Endodermal cell (in vitro differentiated cells): ENCODE measurements around the gene OR51B2. TPM values are rescaled to one million over a fixed set of nuclear protein-coding genes. Genes with fewer than 3 reads are reported as not detected.

Source experiments
- DNase-seq: peaks from one replicate; pipeline ENCODE4 v3.0.0-alpha.2; 2017
- H3K27ac ChIP-seq: 2 replicates; pipeline ENCODE4 v1.5.1; 2013; ENCODE audit warnings: mild to moderate bottlenecking, low read depth, low read length, moderate library complexity
- H3K27me3 ChIP-seq: 2 replicates; pipeline ENCODE4 v1.6.1; 2013; ENCODE audit warnings: mild to moderate bottlenecking, low read length, moderate library complexity; ENCODE audit not compliant: insufficient read depth, control insufficient read depth, poor library complexity, severe bottlenecking
- H3K36me3 ChIP-seq: 2 replicates; pipeline ENCODE4 v1.7.0; 2013; ENCODE audit warnings: mild to moderate bottlenecking, low read length, moderate library complexity; ENCODE audit not compliant: control insufficient read depth, insufficient read depth
- H3K4me1 ChIP-seq: one replicate; pipeline ENCODE4 v1.7.0; 2013; ENCODE audit warnings: low read length; ENCODE audit not compliant: control insufficient read depth, insufficient read depth
- H3K4me3 ChIP-seq: 2 replicates; pipeline ENCODE4 v1.5.1; 2013; ENCODE audit warnings: mild to moderate bottlenecking, low read length, moderate library complexity
- H3K9ac ChIP-seq: 2 replicates; pipeline ENCODE4 v1.6.1; 2013; ENCODE audit warnings: mild to moderate bottlenecking, low read length, moderate library complexity; ENCODE audit not compliant: poor library complexity, severe bottlenecking; ENCODE audit errors: extremely low read depth
- H3K9me3 ChIP-seq: 2 replicates; pipeline ENCODE4 v1.6.1; 2013; ENCODE audit warnings: mild to moderate bottlenecking, low read length, moderate library complexity; ENCODE audit not compliant: control insufficient read depth
- H3K27ac Mint-ChIP-seq: 2 replicates; pipeline ENCODE4 v1.8.0; 2020; ENCODE audit warnings: mixed read lengths
- H3K27me3 Mint-ChIP-seq: 2 replicates; pipeline ENCODE4 v1.8.0; 2021; ENCODE audit warnings: mild to moderate bottlenecking, mixed read lengths; ENCODE audit not compliant: insufficient read depth
- H3K36me3 Mint-ChIP-seq: 2 replicates; pipeline ENCODE4 v1.8.0; 2020; ENCODE audit warnings: low read depth, mixed read lengths
- H3K4me1 Mint-ChIP-seq: 2 replicates; pipeline ENCODE4 v1.8.0; 2020; ENCODE audit warnings: mixed read lengths
- H3K4me3 Mint-ChIP-seq: 2 replicates; pipeline ENCODE4 v1.8.0; 2020; ENCODE audit warnings: mild to moderate bottlenecking, moderate library complexity, mixed read lengths
- H3K9me3 Mint-ChIP-seq: 2 replicates; pipeline ENCODE4 v1.8.0; 2020; ENCODE audit warnings: mild to moderate bottlenecking, mixed read lengths
- whole genome bisulfite sequencing, 2 experiments: methylation state at CpG; one replicate each; pipeline versions ENCODE4 v1.1.5 to v1.1.7; 2013; ENCODE audit warnings: missing lambda C conversion rate in 2 of 2, mixed read lengths in 1 of 2; ENCODE audit not compliant: insufficient coverage in 1 of 2, insufficient read length in 1 of 2; 5-methylcytosine and 5-hydroxymethylcytosine counted together
- total RNA-seq, 2 donors: library from RNA; stranded (reverse); fragmentation: NEBNext Ultra II Directional in 1 of 2; extraction: Animal tissue kit (Norgen Biotek cat#: 25700) in 1 of 2; gene quantifications; 2 replicates in 1 of 2; 3 replicates in 1 of 2; pipeline ENCODE4 v1.2.1, GENCODE V29; 2021
- TF ChIP-seq, protein P1 (sequence below): fragments of 200-600 bp; sonication (generic); conservative IDR thresholded peaks from 2 replicates; pipeline ENCODE4 v1.5.0; 2021; ENCODE audit warnings: antibody characterized with exemption, mild to moderate bottlenecking

Gene OR51B2
- total RNA-seq, 2 donors from 2014 or later, result 0.51 TPM; not detected in 1

- H3K27ac ChIP-seq, result no peak overlapping the region
- no peak overlapping the region for H3K4me3 Mint-ChIP-seq
- H3K36me3 Mint-ChIP-seq, result no peaks in the 10 kb centered on the region
- H3K36me3 ChIP-seq, result no peaks in the 10 kb centered on the region
- no peaks in the 10 kb centered on the region for H3K9me3 Mint-ChIP-seq
- H3K27me3 Mint-ChIP-seq, result no peaks in the 10 kb centered on the region
- no peak overlapping the region for H3K27ac Mint-ChIP-seq
- no peak for DNase-seq
- WGBS, 2 experiments, result 83 to 86% methylated on average over 1 to 4 of the region's 4 CpGs
- no peaks in the 10 kb centered on the region for H3K27me3 ChIP-seq
- no peak overlapping the region for H3K4me3 ChIP-seq
- H3K4me1 ChIP-seq, result peaks cover 2% of the 10 kb centered on the region
- TF ChIP-seq, protein P1, sequence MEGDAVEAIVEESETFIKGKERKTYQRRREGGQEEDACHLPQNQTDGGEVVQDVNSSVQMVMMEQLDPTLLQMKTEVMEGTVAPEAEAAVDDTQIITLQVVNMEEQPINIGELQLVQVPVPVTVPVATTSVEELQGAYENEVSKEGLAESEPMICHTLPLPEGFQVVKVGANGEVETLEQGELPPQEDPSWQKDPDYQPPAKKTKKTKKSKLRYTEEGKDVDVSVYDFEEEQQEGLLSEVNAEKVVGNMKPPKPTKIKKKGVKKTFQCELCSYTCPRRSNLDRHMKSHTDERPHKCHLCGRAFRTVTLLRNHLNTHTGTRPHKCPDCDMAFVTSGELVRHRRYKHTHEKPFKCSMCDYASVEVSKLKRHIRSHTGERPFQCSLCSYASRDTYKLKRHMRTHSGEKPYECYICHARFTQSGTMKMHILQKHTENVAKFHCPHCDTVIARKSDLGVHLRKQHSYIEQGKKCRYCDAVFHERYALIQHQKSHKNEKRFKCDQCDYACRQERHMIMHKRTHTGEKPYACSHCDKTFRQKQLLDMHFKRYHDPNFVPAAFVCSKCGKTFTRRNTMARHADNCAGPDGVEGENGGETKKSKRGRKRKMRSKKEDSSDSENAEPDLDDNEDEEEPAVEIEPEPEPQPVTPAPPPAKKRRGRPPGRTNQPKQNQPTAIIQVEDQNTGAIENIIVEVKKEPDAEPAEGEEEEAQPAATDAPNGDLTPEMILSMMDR, result no peak
- H3K9me3 ChIP-seq, result no peaks in the 10 kb centered on the region
- no peak overlapping the region for H3K9ac ChIP-seq
- peaks cover 17% of the 10 kb centered on the region for H3K4me1 Mint-ChIP-seq
Observed at GRCh38 chr11:5279471-5280090, 44.5 kb downstream of the OR51B2 start.

DNA sequence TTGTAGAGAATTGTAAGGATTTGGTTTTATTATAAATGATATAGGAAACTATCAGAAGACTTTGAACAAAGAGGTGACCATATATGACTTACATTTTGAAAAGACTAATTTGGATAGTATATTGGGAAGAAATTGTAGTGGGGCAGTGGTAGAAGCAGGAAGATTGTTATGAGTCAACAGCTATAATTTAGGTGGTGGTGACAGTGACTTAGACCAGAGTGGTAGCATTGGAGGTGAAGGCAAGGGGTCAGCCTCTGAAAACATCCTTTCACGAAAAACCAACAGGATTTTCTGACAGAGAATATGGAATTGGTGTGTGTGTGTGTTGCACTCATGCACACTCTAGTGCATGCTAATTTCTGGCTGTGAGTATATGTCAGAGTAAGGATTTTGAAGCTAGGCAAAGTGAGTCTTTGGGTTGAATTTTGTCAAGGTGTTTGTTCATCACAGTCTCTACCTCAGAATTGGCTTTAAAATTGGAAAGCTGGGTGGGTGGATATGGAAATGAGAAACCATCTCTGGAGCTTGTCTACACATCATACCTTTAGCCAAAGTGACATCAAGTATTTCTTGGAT, 46.2 kb downstream of the OR51B2 start:
- no peak overlapping the region for H3K27ac Mint-ChIP-seq
- H3K4me3 Mint-ChIP-seq, result no peak overlapping the region
- H3K9me3 Mint-ChIP-seq, result no peaks in the 10 kb centered on the region
- Histone ChIP-seq H3K4me3 (no peak overlapping the region), H3K27me3 (no peaks in the 10 kb centered on the region), H3K4me1 (peaks cover 4% of the 10 kb centered on the region), H3K9ac (no peak overlapping the region), H3K27ac (no peak overlapping the region), H3K36me3 (no peaks in the 10 kb centered on the region), H3K9me3 (no peaks in the 10 kb centered on the region)
- no peak for DNase-seq
- no peaks in the 10 kb centered on the region for H3K27me3 Mint-ChIP-seq
- H3K4me1 Mint-ChIP-seq, result peaks cover 22% of the 10 kb centered on the region
- TF ChIP-seq, protein P1, result no peak
- H3K36me3 Mint-ChIP-seq, result no peaks in the 10 kb centered on the region
- WGBS, 2 experiments, result 88% methylated on average over 1 of the region's 1 CpG; no CpG with 5 or more reads in 1 of the 2 experiments

- Histone ChIP-seq H3K36me3 (no peaks in the 10 kb centered on the region), H3K4me1 (peaks cover 4% of the 10 kb centered on the region), H3K9ac (no peak overlapping the region), H3K27me3 (no peaks in the 10 kb centered on the region), H3K27ac (no peak overlapping the region), H3K4me3 (no peak overlapping the region), H3K9me3 (no peaks in the 10 kb centered on the region)
- Mint-ChIP-seq H3K9me3 (no peaks in the 10 kb centered on the region), H3K4me3 (no peak overlapping the region), H3K36me3 (no peaks in the 10 kb centered on the region), H3K4me1 (peaks cover 22% of the 10 kb centered on the region), H3K27me3 (no peaks in the 10 kb centered on the region), H3K27ac (no peak overlapping the region)
- 93 to 100% methylated on average over 1 to 2 of the region's 2 CpGs for WGBS, 2 experiments
- no peak for DNase-seq
- TF ChIP-seq, protein P1, result no peak
Observed at GRCh38 chr11:5276697-5277096, 47.4 kb downstream of the OR51B2 start.
